ENCODE measurements around the gene INPP5E.

DNA sequence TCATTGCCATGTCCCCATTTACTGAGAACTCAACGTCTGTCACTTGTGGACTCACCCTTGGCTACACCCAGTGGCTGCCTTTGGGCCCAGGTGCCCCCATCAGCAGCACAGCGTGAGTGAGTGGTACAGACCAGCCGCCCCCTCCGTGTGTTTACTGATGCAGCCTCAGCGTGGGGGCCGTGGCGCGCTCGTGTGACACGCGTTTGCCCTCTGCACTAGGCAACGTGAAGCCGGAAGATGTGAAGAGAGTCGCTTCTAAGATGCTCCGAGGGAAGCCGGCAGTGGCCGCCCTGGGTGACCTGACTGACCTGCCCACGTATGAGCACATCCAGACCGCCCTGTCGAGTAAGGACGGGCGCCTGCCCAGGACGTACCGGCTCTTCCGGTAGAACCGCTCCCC lies 16.8 kb downstream of the INPP5E start:
- TF ChIP-seq, protein P1, sequence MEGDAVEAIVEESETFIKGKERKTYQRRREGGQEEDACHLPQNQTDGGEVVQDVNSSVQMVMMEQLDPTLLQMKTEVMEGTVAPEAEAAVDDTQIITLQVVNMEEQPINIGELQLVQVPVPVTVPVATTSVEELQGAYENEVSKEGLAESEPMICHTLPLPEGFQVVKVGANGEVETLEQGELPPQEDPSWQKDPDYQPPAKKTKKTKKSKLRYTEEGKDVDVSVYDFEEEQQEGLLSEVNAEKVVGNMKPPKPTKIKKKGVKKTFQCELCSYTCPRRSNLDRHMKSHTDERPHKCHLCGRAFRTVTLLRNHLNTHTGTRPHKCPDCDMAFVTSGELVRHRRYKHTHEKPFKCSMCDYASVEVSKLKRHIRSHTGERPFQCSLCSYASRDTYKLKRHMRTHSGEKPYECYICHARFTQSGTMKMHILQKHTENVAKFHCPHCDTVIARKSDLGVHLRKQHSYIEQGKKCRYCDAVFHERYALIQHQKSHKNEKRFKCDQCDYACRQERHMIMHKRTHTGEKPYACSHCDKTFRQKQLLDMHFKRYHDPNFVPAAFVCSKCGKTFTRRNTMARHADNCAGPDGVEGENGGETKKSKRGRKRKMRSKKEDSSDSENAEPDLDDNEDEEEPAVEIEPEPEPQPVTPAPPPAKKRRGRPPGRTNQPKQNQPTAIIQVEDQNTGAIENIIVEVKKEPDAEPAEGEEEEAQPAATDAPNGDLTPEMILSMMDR (conservative IDR thresholded peaks at IDR 0.05; ENCODE audit: low read depth, low read length), result no peak
- TF ChIP-seq EZH2 (IDR thresholded peaks at IDR 0.05; ENCODE audit: low read length, unreplicated experiment) (no peak), EZH2phosphoT487 (IDR thresholded peaks at IDR 0.05; ENCODE audit: borderline replicate concordance, low read length) (no peak)

Data from PC-3 (cell line).